HepG2 (cell line): ENCODE results near the gene TRH. TPM values are rescaled to one million over a fixed set of nuclear protein-coding genes. Genes with fewer than 3 reads are reported as not detected.

Source experiments
- ATAC-seq: fragments of 200-7000 bp; cut with Tn5 transposase; 3 replicates; pipeline ENCODE4 v1.9.1; 2020; ENCODE audit warnings: mild to moderate bottlenecking, moderate library complexity
- BruUV-seq: library from RNA; stranded (reverse); fragments of 400-500 nt; replicated peaks from 2 replicates; lab custom pipeline; 2021; lab: Mats Ljungman, UMichigan
- CTCF ChIA-PET: fragments of 300-600 bp; formaldehyde crosslinking; extraction: SDS; loops from one replicate; lab custom pipeline; 2021; ENCODE audit warnings: low total read pairs, inconsistent platforms, low intra/inter-chr PET ratio; lab: Yijun Ruan, JAX
- POLR2A ChIA-PET: fragments of 350-600 bp; sonication (Branson Sonifier 250); formaldehyde crosslinking; loops from one replicate; lab custom pipeline; 2020; ENCODE audit warnings: antibody characterized with exemption, inconsistent platforms; lab: Yijun Ruan, JAX
- DNase-seq: peaks from one replicate; pipeline ENCODE4 v3.0.0-alpha.2; 2015; ENCODE audit warnings: low spot score
- FAIRE-seq: peaks from 3 replicates; lab custom pipeline; 2011; peaks lifted over from hg19 to GRCh38; lab: Jason Lieb, UNC
- H2AFZ ChIP-seq: one replicate; pipeline ENCODE4 v1.6.1; 2011; ENCODE audit warnings: low read length, inconsistent platforms
- H3K27ac ChIP-seq: fragments of 300-600 bp; 3 replicates; pipeline ENCODE4 v1.8.0; 2011; ENCODE audit warnings: mixed run types, mild to moderate bottlenecking, mixed read lengths, low read length, inconsistent platforms; ENCODE audit not compliant: insufficient read depth; ENCODE audit errors: extremely low read length
- H3K27me3 ChIP-seq, 2 experiments: fragments of 200-600 bp in 1 of 2; 2 replicates in 1 of 2; 3 replicates in 1 of 2; pipeline versions ENCODE4 v1.6.0 to v1.8.0; 2011; ENCODE audit warnings: low read length in 2 of 2, mild to moderate bottlenecking in 2 of 2, moderate library complexity in 2 of 2, inconsistent platforms in 1 of 2; ENCODE audit not compliant: insufficient read depth in 2 of 2, control insufficient read depth in 1 of 2
- H3K36me3 ChIP-seq, 2 experiments: fragments of 200-600 bp in 1 of 2; replicated peaks in 1 of 2; 2 replicates in 1 of 2; 3 replicates in 1 of 2; pipeline versions ENCODE4 v1.5.1 to v1.8.0; 2011; ENCODE audit warnings: low read length in 2 of 2, inconsistent platforms in 1 of 2; ENCODE audit not compliant: insufficient read depth in 2 of 2, control insufficient read depth in 1 of 2
- H3K4me1 ChIP-seq: 2 replicates; pipeline ENCODE4 v1.5.1; 2012; ENCODE audit warnings: low read length, inconsistent platforms; ENCODE audit not compliant: insufficient read depth
- H3K4me2 ChIP-seq: 2 replicates; pipeline ENCODE4 v1.6.0; 2011; ENCODE audit warnings: low read depth, low read length, inconsistent platforms
- H3K4me3 ChIP-seq, 3 experiments: fragments of 200-600 bp in 1 of 3; sonication (generic), shearing (Covaris generic) in 1 of 3; replicated peaks in 1 of 3; 2 replicates each; pipeline ENCODE4 v1.5.1; 2011 to 2016; ENCODE audit warnings: low read length in 3 of 3, inconsistent platforms in 2 of 3, low read depth in 2 of 3, mild to moderate bottlenecking in 2 of 3, control low read depth in 1 of 3, mixed read lengths in 1 of 3; ENCODE audit not compliant: insufficient read depth in 1 of 3
- H3K79me2 ChIP-seq: one replicate; pipeline ENCODE4 v1.6.1; 2011; ENCODE audit warnings: low read length, inconsistent platforms; ENCODE audit not compliant: insufficient read depth
- H3K9ac ChIP-seq: 2 replicates; pipeline ENCODE4 v1.6.0; 2011; ENCODE audit warnings: mild to moderate bottlenecking, low read depth, low read length, inconsistent platforms; ENCODE audit not compliant: insufficient read depth
- H3K9me3 ChIP-seq: 2 replicates; pipeline ENCODE4 v1.5.1; 2012; ENCODE audit warnings: mild to moderate bottlenecking, low read length
- H4K20me1 ChIP-seq: 2 replicates; pipeline ENCODE4 v1.6.0; 2011; ENCODE audit warnings: inconsistent platforms, mild to moderate bottlenecking, low read length, moderate library complexity; ENCODE audit not compliant: insufficient read depth
- CEBPG ChIP-seq: IDR thresholded peaks from 2 replicates; pipeline ENCODE4 v1.6.1; 2016
- HIVEP1 ChIP-seq: sonication (generic); formaldehyde crosslinking; IDR thresholded peaks from 2 replicates; pipeline ENCODE4 v1.4.0; 2020; ENCODE audit warnings: mild to moderate bottlenecking, missing genetic modification reagents
- ZBTB8A ChIP-seq: sonication (generic); formaldehyde crosslinking; IDR thresholded peaks from 2 replicates; pipeline ENCODE4 v1.4.0; 2020; ENCODE audit warnings: mild to moderate bottlenecking, low read depth, missing genetic modification reagents, borderline replicate concordance
- ZFAT ChIP-seq: sonication (generic); formaldehyde crosslinking; conservative IDR thresholded peaks from 2 replicates; pipeline ENCODE4 v1.8.1; 2023; ENCODE audit warnings: missing genetic modification reagents, inconsistent platforms
- ZFP62 ChIP-seq: sonication (generic); formaldehyde crosslinking; IDR thresholded peaks from 2 replicates; pipeline ENCODE4 v1.4.0; 2020; ENCODE audit warnings: missing genetic modification reagents
- ZFP90 ChIP-seq: sonication (generic); formaldehyde crosslinking; IDR thresholded peaks from 2 replicates; pipeline ENCODE4 v1.8.0; 2022; ENCODE audit warnings: missing genetic modification reagents, mild to moderate bottlenecking, inconsistent platforms, borderline replicate concordance
- ZNF629 ChIP-seq: sonication (generic); formaldehyde crosslinking; conservative IDR thresholded peaks from 2 replicates; pipeline ENCODE4 v1.5.0; 2020; ENCODE audit warnings: missing genetic modification reagents
- WGBS: methylation state at CpG from one replicate; pipeline ENCODE4 v1.1.6; 2017; ENCODE audit warnings: low lambda C conversion rate; 5-methylcytosine and 5-hydroxymethylcytosine counted together
- in situ Hi-C: cut with HindIII; loops from 2 replicates; pipeline ENCODE4 v1.10.0; 2017; ENCODE audit warnings: low pct_unique_long_range_greater_than_20kb; ENCODE audit not compliant: extremely low pct_ligation_motif_present
- intact Hi-C: fragments of 100-400 bp; cut with micrococcal nuclease; formaldehyde crosslinking; loops from one replicate; pipeline ENCODE4 v1.10.0; 2022; ENCODE audit not compliant: unreplicated experiment
- polyA plus RNA-seq, 8 experiments: library from polyadenylated mRNA; depleted of rRNA in 3 of 8; stranded (reverse) in 7 of 8; unstranded in 1 of 8; fragments of >200 nt; fragmentation: Illumina TruSeq in 4 of 8; extraction: Trizol in 4 of 8; gene quantifications; 2 replicates each; pipeline versions ENCODE4 v1.2.1 to v1.2.3, GENCODE V29; 2011 to 2016; ENCODE audit warnings: low read depth in 4 of 8, missing spikeins in 1 of 8, mixed read lengths in 1 of 8; ENCODE audit not compliant: insufficient read depth in 1 of 8
- total RNA-seq, 5 experiments: library from RNA; depleted of rRNA; stranded (reverse); fragments of >200 nt; fragmentation: Illumina TruSeq; extraction: Trizol; gene quantifications; 2 replicates each; pipeline ENCODE4 v1.2.3, GENCODE V29; 2016; ENCODE audit warnings: low read depth in 1 of 5
- TF ChIP-seq, protein P1 (sequence below): sonication (generic); formaldehyde crosslinking; IDR thresholded peaks from 2 replicates; pipeline ENCODE4 v1.9.0; 2021; ENCODE audit warnings: missing genetic modification reagents, borderline replicate concordance

TRH gene
- total and polyA plus RNA-seq, 2 of the 13 experiments (the other 11 are each of a cell fraction or from before 2014, with no cell fraction given), result not detected

DNA sequence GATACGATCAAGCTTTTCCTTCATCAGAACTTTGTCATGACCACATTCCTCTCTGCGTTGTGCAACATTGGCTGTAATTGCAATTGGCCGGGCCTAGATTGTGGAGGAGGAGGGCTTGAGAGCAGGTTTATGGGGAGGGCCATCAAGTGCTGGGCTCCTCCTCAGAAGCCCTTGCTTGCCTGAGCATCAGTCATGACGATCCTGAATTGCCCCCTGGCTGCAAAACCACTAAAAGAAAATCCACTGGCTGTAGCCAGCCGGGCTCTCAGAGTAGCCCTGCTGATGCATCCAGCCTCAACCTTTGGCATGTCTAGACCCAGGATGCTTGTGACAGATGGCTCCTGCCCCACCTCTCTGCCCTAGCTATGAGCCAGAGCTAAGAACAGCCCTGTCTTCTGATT lies 13.4 kb upstream of the TRH start:
- DNase-seq, result no peak
- Histone ChIP-seq H3K9ac (no peak overlapping the region), H3K27ac (no peak overlapping the region), H3K79me2 (no peaks in the 10 kb centered on the region), H4K20me1 (no peaks in the 10 kb centered on the region), H3K9me3 (no peaks in the 10 kb centered on the region), H3K27me3 (no peaks in the 10 kb centered on the region; a peak in 2 of 5 replicates), H3K4me3 (no peak overlapping the region), H3K4me2 (no peak overlapping the region), H2AFZ (no peak overlapping the region), H3K36me3 (no peaks in the 10 kb centered on the region), H3K4me1 (peaks cover 5% of the 10 kb centered on the region)
- in situ Hi-C loops (no loop called here), intact Hi-C loops (no loop called here)
- BruUV-seq, result no TSS peak
- no peak for FAIRE-seq
- POLR2A ChIA-PET, result no interaction called here
- ATAC-seq, result no peak
- CTCF ChIA-PET, result no interaction called here
- 14% methylated on average over 4 of the region's 5 CpGs for WGBS
- no peak for TF ChIP-seq HIVEP1 (CRISPR knock-in tag)

DNA sequence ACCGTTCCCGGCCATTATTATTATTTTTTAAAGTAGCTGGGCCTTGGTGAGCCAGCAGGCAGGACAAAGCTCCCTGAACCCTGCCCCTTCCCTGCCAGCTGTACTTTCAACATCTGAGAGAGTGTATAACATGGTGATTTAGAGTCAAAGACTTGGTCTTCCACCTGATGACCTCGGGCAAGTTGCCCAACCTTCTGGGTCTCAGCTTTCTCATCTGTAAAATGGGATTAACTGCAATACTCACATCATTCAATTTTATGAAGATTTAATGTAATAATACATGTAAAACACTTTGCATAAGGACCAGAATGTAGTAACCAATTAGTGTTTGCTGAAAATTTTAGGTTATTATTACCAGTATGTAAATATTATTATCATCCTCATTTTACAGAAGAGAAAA lies 11.9 kb upstream of the TRH start:
- ATAC-seq, result no peak
- H3K27me3 ChIP-seq, result no peaks in the 10 kb centered on the region; a peak in 1 of 5 replicates
- no peak overlapping the region for H3K4me2 ChIP-seq
- no TSS peak for BruUV-seq
- no peak overlapping the region for H3K27ac ChIP-seq
- POLR2A ChIA-PET, result interaction anchor here (1.4 kb wide), 1 partner anchor 9 kb away, joined by 4 read pairs; no protein-coding TSS in a partner anchor
- in situ Hi-C loops, result no loop called here
- H3K79me2 ChIP-seq, result no peaks in the 10 kb centered on the region
- no peak overlapping the region for H3K9ac ChIP-seq
- TF ChIP-seq ZFP62, result no peak
- TF ChIP-seq ZFP90 (CRISPR knock-in tag), result no peak
- TF ChIP-seq, protein P1, sequence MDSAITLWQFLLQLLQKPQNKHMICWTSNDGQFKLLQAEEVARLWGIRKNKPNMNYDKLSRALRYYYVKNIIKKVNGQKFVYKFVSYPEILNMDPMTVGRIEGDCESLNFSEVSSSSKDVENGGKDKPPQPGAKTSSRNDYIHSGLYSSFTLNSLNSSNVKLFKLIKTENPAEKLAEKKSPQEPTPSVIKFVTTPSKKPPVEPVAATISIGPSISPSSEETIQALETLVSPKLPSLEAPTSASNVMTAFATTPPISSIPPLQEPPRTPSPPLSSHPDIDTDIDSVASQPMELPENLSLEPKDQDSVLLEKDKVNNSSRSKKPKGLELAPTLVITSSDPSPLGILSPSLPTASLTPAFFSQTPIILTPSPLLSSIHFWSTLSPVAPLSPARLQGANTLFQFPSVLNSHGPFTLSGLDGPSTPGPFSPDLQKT, result no peak
- peak; percentile 70 for TF ChIP-seq ZNF629
- no peak for TF ChIP-seq ZBTB8A (CRISPR knock-in tag)
- no peak for TF ChIP-seq CEBPG (CRISPR knock-in tag)
- no peak for TF ChIP-seq ZFAT (CRISPR knock-in tag)
- no peaks in the 10 kb centered on the region for H3K36me3 ChIP-seq
- no peak for FAIRE-seq
- H3K4me3 ChIP-seq, result no peak overlapping the region
- H4K20me1 ChIP-seq, result no peaks in the 10 kb centered on the region
- WGBS, result 31% methylated on average over 3 of the region's 3 CpGs
- DNase-seq, result no peak
- no peaks in the 10 kb centered on the region for H3K9me3 ChIP-seq
- intact Hi-C loops, result no loop called here
- no peak overlapping the region for H2AFZ ChIP-seq
- CTCF ChIA-PET, result no interaction called here
- peaks cover 5% of the 10 kb centered on the region for H3K4me1 ChIP-seq
